ENCODE measurements around the gene CDK4. TPM values are rescaled to one million over a fixed set of nuclear protein-coding genes. Genes with fewer than 3 reads are reported as not detected.

Gene CDK4
- total and polyA plus RNA-seq, 9 donors = 92.1 to 192 (median 168) TPM

DNA sequence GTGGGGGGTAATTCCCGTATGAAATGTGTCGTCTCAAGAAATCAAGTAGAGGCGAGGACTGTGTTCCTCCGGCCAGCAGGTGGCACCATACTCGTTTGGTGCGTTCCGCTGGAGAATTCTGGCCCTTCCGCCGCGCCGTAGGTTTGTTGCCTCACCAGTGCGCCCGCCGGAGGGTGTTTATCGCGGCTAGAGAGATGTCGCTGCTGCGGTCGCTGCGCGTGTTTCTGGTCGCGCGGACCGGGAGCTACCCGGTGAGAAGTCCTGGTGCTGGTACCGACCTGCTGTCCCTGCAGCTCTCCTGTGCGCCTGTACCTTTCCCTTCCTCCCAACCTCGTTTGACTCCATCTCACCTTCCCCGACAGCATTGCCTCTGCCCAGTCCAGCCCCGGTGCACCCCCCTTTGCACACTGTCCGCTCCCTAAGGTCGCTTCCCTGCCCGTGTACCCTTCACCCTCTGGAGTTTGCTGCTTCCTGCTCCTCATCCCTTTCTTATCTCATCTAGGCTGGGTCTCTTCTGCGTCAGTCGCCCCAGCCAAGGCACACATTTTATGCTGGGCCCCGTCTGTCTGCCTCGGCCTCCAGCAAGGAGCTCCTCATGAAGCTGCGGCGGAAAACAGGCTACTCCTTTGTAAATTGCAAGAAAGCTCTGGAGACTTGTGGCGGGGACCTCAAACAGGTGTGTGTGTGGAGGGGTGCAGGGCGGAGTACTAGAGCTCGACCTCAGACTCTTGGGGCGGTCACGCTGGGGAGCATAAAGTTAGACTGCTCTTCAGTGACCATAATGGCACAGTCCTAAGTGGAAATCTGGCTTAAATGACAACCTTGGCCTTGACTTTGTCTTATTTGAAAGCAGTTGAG is 30.7 kb upstream of the CDK4 start, which contains the start of gene TSFM:
TSS of gene TSFM (plus strand) at position 180 of the 858 bp plus-strand sequence. CDS start at position 195, 15 bp downstream.
- Histone ChIP-seq H3K9me3 (replicated peaks; ENCODE audit: control insufficient read depth, low read depth, low read length) (no peaks in the 10 kb centered on the region), H3K4me3 (ENCODE audit: low read length) (peak within 1 kb of the TSS; percentile 92), H3K27ac (ENCODE audit: low read length) (peak within 1 kb of the TSS; percentile 62), H3K27me3 (ENCODE audit: control insufficient read depth, insufficient read depth, low read length) (no peaks in the 10 kb centered on the region), H3K36me3 (ENCODE audit: control insufficient read depth, insufficient read depth, low read length) (peaks cover 35% of the 10 kb centered on the region), H3K4me1 (ENCODE audit: control insufficient read depth, insufficient read depth, low read length) (peaks cover 8% of the 10 kb centered on the region)
- peak; percentile 98 for DNase-seq
- WGBS (ENCODE audit: insufficient coverage) = under 1% methylated on average over 43 of the region's 45 CpGs

DNA sequence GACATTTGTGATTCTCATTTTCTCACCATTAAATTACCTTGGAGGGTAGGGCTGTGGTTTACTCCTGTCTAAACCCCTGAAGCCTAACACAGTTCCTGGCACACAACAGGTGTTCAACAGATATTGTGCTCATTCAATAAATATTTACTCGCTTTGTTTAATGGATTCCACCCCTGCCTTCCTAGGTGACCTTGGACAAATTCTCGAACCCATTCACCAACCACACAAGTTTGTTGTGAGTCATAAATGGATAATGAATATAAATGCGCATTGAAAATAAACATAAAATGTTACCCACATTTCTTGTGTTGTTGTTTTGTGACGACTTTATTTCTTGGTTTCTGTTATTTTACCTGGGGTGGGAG is 30.1 kb upstream of the CDK4 start:
- DNase-seq = no peak
- Histone ChIP-seq H3K27me3 (ENCODE audit: control insufficient read depth, insufficient read depth, low read length) (no peaks in the 10 kb centered on the region), H3K27ac (ENCODE audit: low read length) (no peak overlapping the region), H3K4me1 (ENCODE audit: control insufficient read depth, insufficient read depth, low read length) (peaks cover 8% of the 10 kb centered on the region), H3K36me3 (ENCODE audit: control insufficient read depth, insufficient read depth, low read length) (peaks cover 29% of the 10 kb centered on the region), H3K4me3 (ENCODE audit: low read length) (no peak overlapping the region), H3K9me3 (replicated peaks; ENCODE audit: control insufficient read depth, low read depth, low read length) (no peaks in the 10 kb centered on the region)
- WGBS (ENCODE audit: insufficient coverage) = no CpG with 5 or more reads among the region's 4 CpGs

DNA sequence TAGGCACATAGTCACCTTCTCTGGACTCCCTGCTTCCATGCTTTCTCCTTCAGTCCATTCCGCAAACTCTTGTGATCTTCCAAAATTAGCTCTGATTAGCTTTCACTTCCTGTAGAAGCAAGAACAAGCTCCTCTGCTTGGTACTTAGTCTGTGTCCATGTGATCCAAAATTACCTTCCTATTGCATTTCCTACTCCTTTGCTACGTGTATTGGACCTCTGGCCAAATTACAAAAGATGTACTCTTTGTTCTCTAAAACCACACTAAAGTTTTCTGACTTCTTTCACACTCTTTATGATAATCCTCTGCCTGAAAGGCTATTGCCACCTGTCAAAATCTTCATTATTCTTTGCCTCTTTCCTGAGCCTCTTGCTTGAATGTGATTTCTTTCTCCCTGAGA is 29.7 kb upstream of the CDK4 start:
- H3K4me1 ChIP-seq (ENCODE audit: control insufficient read depth, insufficient read depth, low read length) = peaks cover 8% of the 10 kb centered on the region
- no peaks in the 10 kb centered on the region for H3K27me3 ChIP-seq (ENCODE audit: control insufficient read depth, insufficient read depth, low read length)
- 56% methylated on average over 2 of the region's 2 CpGs for WGBS (ENCODE audit: insufficient coverage)
- peaks cover 25% of the 10 kb centered on the region for H3K36me3 ChIP-seq (ENCODE audit: control insufficient read depth, insufficient read depth, low read length)
- no peak overlapping the region for H3K27ac ChIP-seq (ENCODE audit: low read length)
- H3K9me3 ChIP-seq (replicated peaks; ENCODE audit: control insufficient read depth, low read depth, low read length) = no peaks in the 10 kb centered on the region
- H3K4me3 ChIP-seq (ENCODE audit: low read length) = no peak overlapping the region
- DNase-seq = no peak

DNA sequence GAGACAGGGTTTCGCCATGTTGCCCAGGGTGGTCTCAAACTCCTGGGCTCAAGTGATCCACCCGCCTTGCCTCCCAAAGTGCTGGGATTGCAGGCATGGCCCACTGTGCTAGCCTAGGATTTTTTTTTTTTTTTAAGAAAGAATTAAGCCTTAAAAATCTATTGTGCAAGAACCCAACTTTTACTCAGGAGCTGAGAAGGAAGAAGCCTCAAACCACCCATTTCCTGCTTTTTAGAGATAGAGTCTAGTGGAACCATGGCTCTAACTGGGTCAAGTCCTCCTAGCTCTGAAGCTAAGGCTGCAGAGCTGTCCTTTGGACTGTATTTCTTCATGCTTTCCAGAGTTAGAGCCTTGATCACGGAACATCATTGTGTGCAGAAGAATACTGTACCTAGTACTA is 29.1 kb upstream of the CDK4 start:
- peaks cover 21% of the 10 kb centered on the region for H3K36me3 ChIP-seq (ENCODE audit: control insufficient read depth, insufficient read depth, low read length)
- no peaks in the 10 kb centered on the region for H3K9me3 ChIP-seq (replicated peaks; ENCODE audit: control insufficient read depth, low read depth, low read length)
- no peak overlapping the region for H3K27ac ChIP-seq (ENCODE audit: low read length)
- H3K27me3 ChIP-seq (ENCODE audit: control insufficient read depth, insufficient read depth, low read length) = no peaks in the 10 kb centered on the region
- H3K4me3 ChIP-seq (ENCODE audit: low read length) = no peak overlapping the region
- peaks cover 8% of the 10 kb centered on the region for H3K4me1 ChIP-seq (ENCODE audit: control insufficient read depth, insufficient read depth, low read length)
- 100% methylated on average over 2 of the region's 3 CpGs for WGBS (ENCODE audit: insufficient coverage)
- DNase-seq = no peak

DNA sequence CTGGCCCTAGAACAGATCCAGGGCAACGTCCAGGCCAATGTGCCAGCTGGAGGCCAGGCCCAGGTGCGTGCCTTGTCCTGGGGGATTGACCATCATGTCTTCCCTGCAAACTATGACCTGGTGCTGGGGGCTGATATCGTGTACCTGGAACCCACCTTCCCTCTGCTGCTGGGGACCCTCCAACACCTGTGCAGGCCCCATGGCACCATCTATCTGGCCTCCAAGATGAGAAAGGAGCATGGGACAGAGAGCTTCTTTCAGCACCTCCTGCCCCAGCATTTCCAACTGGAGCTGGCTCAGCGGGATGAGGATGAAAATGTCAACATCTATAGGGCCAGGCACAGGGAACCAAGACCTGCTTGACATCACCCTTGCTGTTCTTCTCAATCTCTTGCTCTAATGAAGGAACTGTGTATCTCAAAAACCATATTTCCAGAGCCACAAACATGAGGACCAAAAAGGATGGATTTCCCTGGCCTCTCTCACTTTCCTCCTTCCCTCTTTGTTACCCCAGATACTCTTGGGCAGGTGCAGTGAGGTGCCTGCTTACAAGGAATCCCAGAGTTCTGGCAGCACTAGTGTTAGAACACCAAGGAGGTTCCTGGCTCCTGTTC is 28.3 kb upstream of the CDK4 start:
- peaks cover 21% of the 10 kb centered on the region for H3K36me3 ChIP-seq (ENCODE audit: control insufficient read depth, insufficient read depth, low read length)
- H3K27ac ChIP-seq (ENCODE audit: low read length) = no peak overlapping the region
- WGBS (ENCODE audit: insufficient coverage) = 94% methylated on average over 3 of the region's 4 CpGs
- peaks cover 8% of the 10 kb centered on the region for H3K4me1 ChIP-seq (ENCODE audit: control insufficient read depth, insufficient read depth, low read length)
- H3K4me3 ChIP-seq (ENCODE audit: low read length) = no peak overlapping the region
- H3K27me3 ChIP-seq (ENCODE audit: control insufficient read depth, insufficient read depth, low read length) = no peaks in the 10 kb centered on the region
- DNase-seq = no peak
- H3K9me3 ChIP-seq (replicated peaks; ENCODE audit: control insufficient read depth, low read depth, low read length) = no peaks in the 10 kb centered on the region

DNA sequence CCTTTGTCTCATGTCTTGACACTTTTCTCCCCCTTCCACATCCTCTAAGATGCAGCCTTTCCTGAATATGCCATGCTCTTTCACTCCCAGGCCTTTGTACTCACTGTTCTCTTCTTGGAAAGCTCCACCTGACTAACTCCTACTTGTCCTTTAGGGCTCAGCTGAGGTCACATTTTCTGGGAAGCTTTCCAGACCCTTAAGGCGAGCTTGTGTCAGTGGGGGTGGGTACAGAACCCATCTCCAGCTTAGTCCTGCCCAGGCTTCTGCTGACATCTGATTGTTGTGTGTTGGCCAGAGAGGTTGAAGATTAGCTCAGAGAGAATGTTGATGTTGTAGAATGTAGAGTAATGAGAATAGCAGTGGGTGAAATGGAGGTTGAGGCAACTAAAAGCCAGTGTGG is 27.6 kb upstream of the CDK4 start:
- H3K27ac ChIP-seq (ENCODE audit: low read length) = no peak overlapping the region
- DNase-seq = no peak
- no peaks in the 10 kb centered on the region for H3K9me3 ChIP-seq (replicated peaks; ENCODE audit: control insufficient read depth, low read depth, low read length)
- H3K4me3 ChIP-seq (ENCODE audit: low read length) = no peak overlapping the region
- peaks cover 8% of the 10 kb centered on the region for H3K4me1 ChIP-seq (ENCODE audit: control insufficient read depth, insufficient read depth, low read length)
- WGBS (ENCODE audit: insufficient coverage) = no CpG with 5 or more reads among the region's 1 CpG
- H3K36me3 ChIP-seq (ENCODE audit: control insufficient read depth, insufficient read depth, low read length) = peaks cover 19% of the 10 kb centered on the region
- H3K27me3 ChIP-seq (ENCODE audit: control insufficient read depth, insufficient read depth, low read length) = no peaks in the 10 kb centered on the region

DNA sequence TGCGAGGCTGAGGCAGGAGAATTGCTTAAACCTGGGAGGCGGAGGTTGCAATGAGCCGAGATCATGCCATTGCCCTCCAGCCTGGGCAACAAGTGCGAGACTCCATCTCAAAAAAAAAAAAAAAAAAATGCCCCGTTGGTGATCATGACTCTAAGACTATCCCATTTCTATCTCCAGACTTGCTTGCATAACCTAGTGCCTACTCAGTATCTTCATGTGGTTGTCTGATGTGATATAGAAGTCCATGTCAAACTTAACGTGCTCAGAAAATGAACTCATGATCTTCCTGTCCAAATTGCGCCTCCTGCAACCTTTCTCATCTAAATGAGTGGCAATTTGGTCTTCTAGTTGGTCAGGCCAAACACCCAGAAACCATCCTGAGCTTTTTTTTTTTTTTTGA is 25.8 kb upstream of the CDK4 start:
- WGBS (ENCODE audit: insufficient coverage) = no CpG with 5 or more reads among the region's 7 CpGs
- Histone ChIP-seq H3K9me3 (replicated peaks; ENCODE audit: control insufficient read depth, low read depth, low read length) (no peaks in the 10 kb centered on the region), H3K27me3 (ENCODE audit: control insufficient read depth, insufficient read depth, low read length) (no peaks in the 10 kb centered on the region), H3K36me3 (ENCODE audit: control insufficient read depth, insufficient read depth, low read length) (peaks cover 19% of the 10 kb centered on the region), H3K4me3 (ENCODE audit: low read length) (no peak overlapping the region), H3K27ac (ENCODE audit: low read length) (no peak overlapping the region), H3K4me1 (ENCODE audit: control insufficient read depth, insufficient read depth, low read length) (peaks cover 7% of the 10 kb centered on the region)
- no peak for DNase-seq

DNA sequence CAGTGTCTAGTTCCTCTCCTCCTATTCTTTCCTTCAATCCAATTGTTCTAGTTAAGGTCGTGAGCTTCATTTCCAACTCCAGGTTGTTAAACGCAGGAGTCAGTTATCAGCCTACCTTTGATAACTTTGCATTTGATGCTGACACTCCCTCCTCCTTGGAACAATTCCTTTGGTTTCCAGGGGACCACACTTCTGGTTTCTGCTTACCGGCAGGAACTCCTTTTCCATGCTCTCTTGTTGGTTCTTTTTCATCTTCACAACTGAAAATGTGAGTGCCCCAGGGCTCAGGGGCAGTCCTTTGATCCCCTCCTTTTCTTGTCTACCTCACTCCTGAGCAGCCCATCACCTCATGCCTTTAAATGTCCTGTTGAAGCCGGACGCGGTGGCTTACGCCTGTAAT is 25.3 kb upstream of the CDK4 start:
- peaks cover 9% of the 10 kb centered on the region for H3K4me1 ChIP-seq (ENCODE audit: control insufficient read depth, insufficient read depth, low read length)
- 92% methylated on average over 3 of the region's 7 CpGs for WGBS (ENCODE audit: insufficient coverage)
- H3K27me3 ChIP-seq (ENCODE audit: control insufficient read depth, insufficient read depth, low read length) = no peaks in the 10 kb centered on the region
- no peak overlapping the region for H3K4me3 ChIP-seq (ENCODE audit: low read length)
- H3K9me3 ChIP-seq (replicated peaks; ENCODE audit: control insufficient read depth, low read depth, low read length) = no peaks in the 10 kb centered on the region
- H3K36me3 ChIP-seq (ENCODE audit: control insufficient read depth, insufficient read depth, low read length) = peaks cover 19% of the 10 kb centered on the region
- no peak for DNase-seq
- no peak overlapping the region for H3K27ac ChIP-seq (ENCODE audit: low read length)

DNA sequence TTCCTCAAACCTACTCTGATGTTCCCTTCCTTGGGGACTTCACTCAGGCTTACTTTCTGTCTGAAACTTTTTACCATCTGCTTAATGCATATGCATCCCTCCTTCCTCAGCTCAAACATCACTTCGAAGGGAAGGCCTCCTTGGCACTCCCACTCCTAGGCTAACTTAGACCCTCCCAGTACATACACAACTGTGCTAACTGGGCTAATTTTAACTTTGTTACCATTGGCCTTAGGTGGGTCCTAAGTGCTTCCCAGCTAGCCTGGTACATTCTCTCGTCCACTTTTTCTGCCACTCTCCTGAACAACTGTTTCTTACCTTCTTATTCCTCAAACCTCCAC is 24.1 kb upstream of the CDK4 start:
- no peak for DNase-seq
- WGBS (ENCODE audit: insufficient coverage) = no CpG with 5 or more reads among the region's 2 CpGs
- Histone ChIP-seq H3K27ac (ENCODE audit: low read length) (no peak overlapping the region), H3K4me3 (ENCODE audit: low read length) (no peak overlapping the region), H3K4me1 (ENCODE audit: control insufficient read depth, insufficient read depth, low read length) (peaks cover 12% of the 10 kb centered on the region), H3K36me3 (ENCODE audit: control insufficient read depth, insufficient read depth, low read length) (peaks cover 19% of the 10 kb centered on the region), H3K9me3 (replicated peaks; ENCODE audit: control insufficient read depth, low read depth, low read length) (no peaks in the 10 kb centered on the region), H3K27me3 (ENCODE audit: control insufficient read depth, insufficient read depth, low read length) (no peaks in the 10 kb centered on the region)

DNA sequence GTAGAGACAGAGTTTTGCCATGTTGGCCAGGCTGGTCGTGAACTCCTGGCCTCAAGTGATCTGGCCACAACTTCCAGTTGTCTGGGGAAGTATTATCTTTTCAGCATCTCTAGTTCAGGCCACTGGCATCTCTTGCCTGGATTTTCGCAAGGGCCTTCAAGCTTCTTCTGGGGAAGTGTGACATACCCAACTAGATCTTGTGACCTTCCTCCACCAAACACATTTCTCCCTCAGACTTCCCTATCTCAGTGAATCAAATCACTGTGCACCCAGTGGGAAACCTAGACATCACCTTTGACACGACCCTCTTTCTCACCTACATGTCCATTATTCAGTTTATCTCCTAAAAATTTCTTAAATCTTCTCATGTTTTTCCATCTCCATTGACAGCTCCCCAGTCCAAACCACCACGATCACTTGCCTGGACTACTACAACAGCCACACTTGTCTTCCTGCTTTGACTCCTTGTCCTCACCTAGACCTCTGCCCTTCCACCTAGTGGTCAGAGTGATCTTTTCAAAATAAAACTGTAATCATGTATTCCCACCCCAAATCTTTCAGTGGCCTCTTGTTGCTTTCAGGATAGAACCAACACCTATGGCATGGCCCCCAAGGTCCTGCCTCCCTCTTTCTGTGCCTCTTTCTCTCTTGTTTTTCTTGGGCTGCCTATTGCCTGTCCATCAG is 23.6 kb upstream of the CDK4 start:
- H3K9me3 ChIP-seq (replicated peaks; ENCODE audit: control insufficient read depth, low read depth, low read length) = no peaks in the 10 kb centered on the region
- peaks cover 17% of the 10 kb centered on the region for H3K4me1 ChIP-seq (ENCODE audit: control insufficient read depth, insufficient read depth, low read length)
- no peak overlapping the region for H3K27ac ChIP-seq (ENCODE audit: low read length)
- peaks cover 20% of the 10 kb centered on the region for H3K36me3 ChIP-seq (ENCODE audit: control insufficient read depth, insufficient read depth, low read length)
- DNase-seq = no peak
- H3K27me3 ChIP-seq (ENCODE audit: control insufficient read depth, insufficient read depth, low read length) = no peaks in the 10 kb centered on the region
- no peak overlapping the region for H3K4me3 ChIP-seq (ENCODE audit: low read length)
- 77% methylated on average over 3 of the region's 4 CpGs for WGBS (ENCODE audit: insufficient coverage)

Data from muscle of leg (tissue), 11 donors.